ENCODE results near the gene LRMDA. TPM values are rescaled to one million over a fixed set of nuclear protein-coding genes. Genes with fewer than 3 reads are reported as not detected.

Gene LRMDA
- total RNA-seq, 1 donor from 2014 or later: 0.19 TPM

DNA sequence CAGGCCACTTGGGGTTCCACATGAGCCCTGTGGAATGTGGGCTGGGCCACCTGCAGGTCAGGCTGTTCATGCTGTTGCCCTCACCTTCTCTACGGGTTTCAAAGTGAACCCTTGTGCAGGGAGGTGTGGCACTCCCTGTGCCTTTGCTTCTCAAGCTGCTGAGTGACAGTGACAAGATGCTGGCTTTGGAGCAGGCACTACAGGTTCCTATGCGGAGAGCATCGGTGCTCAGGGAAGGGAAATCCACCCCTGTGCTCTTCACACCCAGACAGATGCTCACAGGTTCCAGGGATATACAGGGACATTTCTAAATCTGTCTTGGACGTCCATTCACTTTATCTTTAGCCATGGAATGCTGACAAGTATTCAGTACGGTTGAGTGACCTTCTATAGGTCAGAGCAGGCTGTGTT lies 1005.0 kb downstream of the LRMDA start:
- TF ChIP-seq, protein P1, sequence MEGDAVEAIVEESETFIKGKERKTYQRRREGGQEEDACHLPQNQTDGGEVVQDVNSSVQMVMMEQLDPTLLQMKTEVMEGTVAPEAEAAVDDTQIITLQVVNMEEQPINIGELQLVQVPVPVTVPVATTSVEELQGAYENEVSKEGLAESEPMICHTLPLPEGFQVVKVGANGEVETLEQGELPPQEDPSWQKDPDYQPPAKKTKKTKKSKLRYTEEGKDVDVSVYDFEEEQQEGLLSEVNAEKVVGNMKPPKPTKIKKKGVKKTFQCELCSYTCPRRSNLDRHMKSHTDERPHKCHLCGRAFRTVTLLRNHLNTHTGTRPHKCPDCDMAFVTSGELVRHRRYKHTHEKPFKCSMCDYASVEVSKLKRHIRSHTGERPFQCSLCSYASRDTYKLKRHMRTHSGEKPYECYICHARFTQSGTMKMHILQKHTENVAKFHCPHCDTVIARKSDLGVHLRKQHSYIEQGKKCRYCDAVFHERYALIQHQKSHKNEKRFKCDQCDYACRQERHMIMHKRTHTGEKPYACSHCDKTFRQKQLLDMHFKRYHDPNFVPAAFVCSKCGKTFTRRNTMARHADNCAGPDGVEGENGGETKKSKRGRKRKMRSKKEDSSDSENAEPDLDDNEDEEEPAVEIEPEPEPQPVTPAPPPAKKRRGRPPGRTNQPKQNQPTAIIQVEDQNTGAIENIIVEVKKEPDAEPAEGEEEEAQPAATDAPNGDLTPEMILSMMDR (IDR thresholded peaks at IDR 0.05): no peak
- no peak for DNase-seq (ENCODE audit: extremely low spot score, unreplicated experiment)
- Mint-ChIP-seq H3K9me3 (ENCODE audit: unreplicated experiment) (peaks cover 7% of the 10 kb centered on the region), H3K27ac (ENCODE audit: unreplicated experiment) (no peak overlapping the region), H3K27me3 (ENCODE audit: unreplicated experiment) (no peaks in the 10 kb centered on the region), H3K4me1 (ENCODE audit: unreplicated experiment) (peaks cover 22% of the 10 kb centered on the region), H3K4me3 (ENCODE audit: unreplicated experiment) (no peak overlapping the region), H3K36me3 (ENCODE audit: unreplicated experiment) (no peaks in the 10 kb centered on the region)

DNA sequence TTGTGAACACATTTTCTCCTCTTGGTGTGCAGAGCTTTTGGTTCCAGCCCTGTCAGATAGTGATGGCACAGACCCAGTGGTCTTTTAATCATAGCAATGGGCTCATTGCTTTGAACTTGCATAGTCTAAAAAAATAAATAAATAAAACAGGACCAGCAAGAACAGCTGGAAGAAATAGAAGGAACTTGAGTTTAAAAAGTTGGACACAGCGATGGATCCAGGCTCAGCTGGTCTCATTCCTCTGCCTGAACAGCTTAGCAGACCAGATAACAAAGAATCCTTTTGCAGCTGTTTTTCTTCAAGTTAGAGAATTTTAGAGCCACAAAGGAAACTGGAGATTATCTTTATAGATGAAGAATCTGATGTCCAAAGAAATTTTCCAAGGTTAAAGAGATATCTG lies 1005.6 kb downstream of the LRMDA start:
- Mint-ChIP-seq H3K4me1 (ENCODE audit: unreplicated experiment) (peaks cover 16% of the 10 kb centered on the region), H3K9me3 (ENCODE audit: unreplicated experiment) (peaks cover 7% of the 10 kb centered on the region), H3K27ac (ENCODE audit: unreplicated experiment) (no peak overlapping the region), H3K4me3 (ENCODE audit: unreplicated experiment) (no peak overlapping the region), H3K27me3 (ENCODE audit: unreplicated experiment) (no peaks in the 10 kb centered on the region), H3K36me3 (ENCODE audit: unreplicated experiment) (no peaks in the 10 kb centered on the region)
- no peak for DNase-seq (ENCODE audit: extremely low spot score, unreplicated experiment)
- TF ChIP-seq, protein P1 (IDR thresholded peaks at IDR 0.05): no peak

DNA sequence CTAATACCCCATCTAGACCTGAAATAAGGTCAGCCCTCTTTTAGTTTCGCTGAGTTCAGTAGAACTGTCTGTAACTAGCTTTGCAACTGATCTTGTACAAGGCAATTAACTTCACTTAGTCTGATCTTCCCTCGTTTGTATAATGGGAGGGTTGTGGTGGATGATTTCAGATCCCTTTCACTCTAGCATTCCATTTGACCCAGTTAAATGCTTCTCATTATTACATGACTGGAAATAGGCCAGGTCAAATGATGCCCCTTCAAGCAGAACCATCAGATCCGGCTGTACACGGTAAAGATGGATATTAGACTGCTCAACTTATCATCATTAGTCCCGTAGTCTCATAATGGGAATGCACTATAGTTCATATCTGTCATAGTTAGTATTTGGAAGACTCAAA lies 1009.0 kb downstream of the LRMDA start:
- no peak for DNase-seq (ENCODE audit: extremely low spot score, unreplicated experiment)
- Mint-ChIP-seq H3K4me3 (ENCODE audit: unreplicated experiment) (no peak overlapping the region), H3K9me3 (ENCODE audit: unreplicated experiment) (peaks cover 5% of the 10 kb centered on the region), H3K27me3 (ENCODE audit: unreplicated experiment) (no peaks in the 10 kb centered on the region), H3K27ac (ENCODE audit: unreplicated experiment) (no peak overlapping the region), H3K36me3 (ENCODE audit: unreplicated experiment) (no peaks in the 10 kb centered on the region), H3K4me1 (ENCODE audit: unreplicated experiment) (peaks cover 4% of the 10 kb centered on the region)
- TF ChIP-seq, protein P1 (IDR thresholded peaks at IDR 0.05): no peak

DNA sequence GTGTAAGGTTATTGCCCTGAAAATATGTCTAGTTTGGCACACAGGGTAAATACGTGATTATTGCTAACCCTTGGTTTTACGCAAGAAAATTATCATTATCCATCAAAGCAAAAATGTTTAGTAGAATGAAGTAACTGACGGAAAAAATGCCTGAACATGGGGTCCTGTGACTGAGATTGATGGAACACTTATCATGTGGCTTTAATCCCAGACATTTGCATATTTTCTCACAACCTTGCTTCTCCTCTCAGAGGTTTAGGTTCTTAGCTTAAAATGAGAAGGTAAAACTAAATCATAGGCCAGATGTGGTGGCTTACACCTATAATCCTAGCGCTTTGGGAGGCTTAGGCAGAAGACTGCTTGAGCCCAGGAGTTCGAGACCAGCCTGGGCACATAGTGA lies 1010.7 kb downstream of the LRMDA start:
- peaks cover 6% of the 10 kb centered on the region for H3K4me1 Mint-ChIP-seq (ENCODE audit: unreplicated experiment)
- H3K27me3 Mint-ChIP-seq (ENCODE audit: unreplicated experiment): no peaks in the 10 kb centered on the region
- no peaks in the 10 kb centered on the region for H3K9me3 Mint-ChIP-seq (ENCODE audit: unreplicated experiment)
- no peaks in the 10 kb centered on the region for H3K36me3 Mint-ChIP-seq (ENCODE audit: unreplicated experiment)
- TF ChIP-seq, protein P1 (IDR thresholded peaks at IDR 0.05): no peak
- no peak overlapping the region for H3K4me3 Mint-ChIP-seq (ENCODE audit: unreplicated experiment)
- no peak overlapping the region for H3K27ac Mint-ChIP-seq (ENCODE audit: unreplicated experiment)
- DNase-seq (ENCODE audit: extremely low spot score, unreplicated experiment): no peak

DNA sequence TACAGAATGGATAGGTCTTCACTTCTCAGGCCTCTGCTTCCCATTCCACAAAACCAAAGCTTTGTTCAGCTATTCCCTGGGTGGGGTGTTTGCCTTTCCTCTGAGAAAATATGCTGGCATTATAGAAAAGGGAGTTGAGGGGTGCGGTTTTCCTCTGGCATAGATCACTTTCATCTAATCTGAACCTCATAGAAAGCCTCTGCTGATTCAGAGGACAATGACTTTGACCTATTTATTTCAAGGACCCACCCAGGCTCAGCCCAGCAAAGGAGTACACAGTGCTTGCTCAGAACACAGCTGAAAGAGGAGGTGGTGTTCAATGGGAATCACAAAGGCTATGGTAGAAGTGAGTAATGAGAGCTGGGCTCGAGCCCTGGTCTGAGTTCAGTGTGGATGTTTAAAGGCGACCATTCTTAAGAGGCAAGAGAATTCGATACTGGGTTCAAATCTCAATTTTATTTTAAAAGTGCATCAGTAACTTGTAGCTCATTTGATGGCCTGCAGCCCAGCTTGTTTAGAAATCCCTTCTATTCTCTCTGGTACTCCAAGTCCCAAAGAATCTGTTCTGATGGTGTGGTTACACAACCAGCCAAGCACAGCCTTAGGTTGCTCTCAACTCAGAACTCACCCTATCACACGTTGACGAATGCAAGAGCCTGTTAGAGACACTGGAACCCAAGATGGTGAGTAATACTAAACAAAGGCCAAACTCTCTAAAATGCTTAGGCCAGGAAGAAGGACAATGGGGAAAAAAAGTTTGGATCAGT lies 1012.8 kb downstream of the LRMDA start:
- Mint-ChIP-seq H3K4me1 (ENCODE audit: unreplicated experiment) (peaks cover 6% of the 10 kb centered on the region), H3K36me3 (ENCODE audit: unreplicated experiment) (no peaks in the 10 kb centered on the region)

More for the DNA sequence above, 1012.8 kb downstream of the LRMDA start:
- no peak overlapping the region for H3K4me3 Mint-ChIP-seq (ENCODE audit: unreplicated experiment)
- TF ChIP-seq, protein P1 (IDR thresholded peaks at IDR 0.05): no peak
- no peaks in the 10 kb centered on the region for H3K9me3 Mint-ChIP-seq (ENCODE audit: unreplicated experiment)
- DNase-seq (ENCODE audit: extremely low spot score, unreplicated experiment): no peak
- no peaks in the 10 kb centered on the region for H3K27me3 Mint-ChIP-seq (ENCODE audit: unreplicated experiment)
- H3K27ac Mint-ChIP-seq (ENCODE audit: unreplicated experiment): no peak overlapping the region
